Epithelial cell of esophagus (primary cell): Measurements from ENCODE around the gene RTN4RL1.

Experiments
- DNase-seq: peaks from one replicate; pipeline ENCODE4 v3.0.0; 2010; ENCODE audit warnings: low read depth
- H3K4me3 ChIP-seq: 2 replicates; pipeline ENCODE4 v1.5.1; 2011; ENCODE audit warnings: mild to moderate bottlenecking, low read length, control low read depth
- CTCF ChIP-seq: IDR thresholded peaks from 2 replicates; pipeline ENCODE4 v1.5.1; 2011; ENCODE audit warnings: low read depth, mild to moderate bottlenecking, low read length, control low read depth, inconsistent platforms; ENCODE audit not compliant: insufficient read depth; ENCODE audit errors: missing control alignments

Gene RTN4RL1

DNA sequence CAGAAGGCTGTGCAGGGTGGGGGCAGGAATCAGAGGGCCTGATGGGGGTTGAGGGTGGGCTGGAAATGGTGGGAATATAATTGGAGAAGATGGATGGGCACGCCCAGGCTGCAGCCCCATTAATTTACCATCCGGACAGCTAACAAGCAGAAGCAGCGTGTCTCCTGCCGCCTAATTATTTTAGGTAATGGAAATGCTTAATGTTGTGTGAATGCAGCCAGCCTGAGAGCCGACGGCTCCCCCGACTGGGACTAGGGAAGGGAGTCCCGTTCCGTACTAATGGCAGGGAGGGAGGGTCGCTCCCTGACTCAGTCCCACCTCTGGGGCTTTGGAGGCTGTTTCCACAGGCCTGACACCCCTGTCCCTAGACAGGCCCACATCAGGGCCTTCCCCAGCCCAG is 12.0 kb upstream of the RTN4RL1 start:
- no peak for DNase-seq
- no peak overlapping the region for H3K4me3 ChIP-seq
- TF ChIP-seq CTCF, result no peak

DNA sequence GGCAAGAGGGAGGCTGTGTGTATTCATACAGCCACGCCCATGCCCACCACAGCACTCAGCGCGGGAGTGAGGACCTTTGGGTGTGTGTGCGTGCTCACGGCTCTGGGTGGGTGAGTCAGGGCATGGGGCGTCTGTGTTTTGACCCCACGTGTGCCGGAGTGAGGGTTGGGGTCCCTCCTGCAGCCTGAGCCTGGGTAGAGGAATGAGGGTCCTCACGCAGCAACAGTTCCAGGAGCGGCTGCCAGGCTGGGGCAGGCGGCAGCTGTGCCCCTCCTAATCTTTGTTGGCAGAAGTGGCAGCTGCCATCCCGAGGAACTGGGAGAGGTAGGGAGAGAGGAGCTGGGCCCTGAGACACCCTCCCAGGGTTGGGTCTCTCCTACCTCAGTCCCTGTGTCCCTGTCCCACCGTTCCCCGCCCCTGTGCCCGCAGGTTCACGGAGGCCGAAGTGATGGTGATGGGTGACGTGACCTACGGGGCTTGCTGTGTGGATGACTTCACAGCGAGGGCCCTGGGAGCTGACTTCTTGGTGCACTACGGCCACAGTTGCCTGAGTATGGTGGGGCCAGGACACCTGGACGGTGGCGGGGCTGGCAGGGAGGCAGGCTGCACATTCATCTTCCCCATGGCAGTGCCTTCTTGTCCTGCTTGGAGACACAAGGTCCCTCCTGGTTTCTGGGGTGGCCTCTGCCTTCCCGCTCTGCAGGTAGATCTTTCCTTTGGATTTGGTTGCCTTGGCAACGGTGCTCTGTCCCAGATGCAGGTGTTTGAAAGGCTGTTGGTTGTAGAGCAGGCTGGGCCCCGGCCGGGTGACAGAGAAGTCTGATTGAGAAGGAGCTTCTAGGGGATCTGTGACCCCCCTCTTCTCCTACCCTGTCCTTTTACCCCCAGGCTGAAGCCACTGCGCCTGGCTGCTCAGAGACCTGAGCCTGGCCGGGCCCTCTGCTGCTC is 10.7 kb upstream of the RTN4RL1 start:
- TF ChIP-seq CTCF, result no peak
- H3K4me3 ChIP-seq, result no peak overlapping the region
- no peak for DNase-seq

- no peak for TF ChIP-seq CTCF
Observed at GRCh38 chr17:2034806-2035540, 9.8 kb upstream of the RTN4RL1 start.

DNA sequence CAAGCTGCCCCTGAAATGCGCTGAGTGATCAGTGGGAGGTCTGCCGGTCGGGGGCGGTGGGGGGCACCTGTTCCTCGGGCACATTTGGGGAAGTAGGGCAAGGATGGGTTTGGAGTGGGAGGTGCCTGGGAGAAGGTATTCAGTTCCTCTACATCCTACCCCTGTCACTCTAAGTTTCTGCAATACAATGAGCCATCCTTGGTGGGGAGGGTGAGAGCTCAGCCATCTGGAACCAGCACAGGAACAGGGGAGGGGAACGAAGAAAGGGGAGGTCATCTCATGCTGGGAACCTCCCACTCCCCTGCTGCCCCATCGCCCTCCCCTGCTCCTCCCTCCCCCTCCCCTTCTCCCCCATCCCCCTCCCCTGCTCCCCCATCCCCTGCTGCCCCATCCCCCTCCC is 9.0 kb upstream of the RTN4RL1 start:
- H3K4me3 ChIP-seq, result no peak overlapping the region
- no peak for DNase-seq
- no peak for TF ChIP-seq CTCF

More at GRCh38 chr17:2034806-2035540, 9.8 kb upstream of the RTN4RL1 start:
- H3K4me3 ChIP-seq, result no peak overlapping the region
- no peak for DNase-seq

DNA sequence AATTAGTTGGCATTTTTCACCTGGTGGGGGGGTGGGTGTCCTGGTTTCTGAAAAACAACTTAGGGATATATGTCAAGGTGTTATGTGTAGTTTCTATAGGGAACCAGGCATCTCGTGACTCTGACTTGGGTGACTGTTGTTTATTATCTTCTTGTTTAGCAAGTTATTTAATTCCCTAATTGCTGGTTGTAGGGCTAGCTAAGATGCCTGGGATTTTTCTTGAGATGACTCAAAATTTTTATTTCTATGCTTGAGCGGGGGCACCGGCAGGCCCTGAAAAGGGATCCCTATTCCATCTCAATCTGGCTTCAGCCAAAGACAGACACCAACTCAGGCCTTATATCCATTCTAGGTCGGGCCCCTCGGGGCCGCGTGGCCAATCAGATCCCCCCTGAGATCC is 8.0 kb upstream of the RTN4RL1 start:
- no peak for DNase-seq
- no peak for TF ChIP-seq CTCF
- H3K4me3 ChIP-seq, result no peak overlapping the region

GRCh38 chr17:2030779-2031163 is 5.6 kb upstream of the RTN4RL1 start:
- peak overlapping the region; percentile 100 for H3K4me3 ChIP-seq
- TF ChIP-seq CTCF, result peak; percentile 54
- no peak for DNase-seq
